ENCODE results near the gene STAT1.

GRCh38 chr2:190997526-190998113, 16.4 kb downstream of the STAT1 start:
- TF ChIP-seq CTCF (IDR thresholded peaks at IDR 0.05; ENCODE audit: borderline replicate concordance, extremely low read depth, low read length, poor library complexity, severe bottlenecking): no peak
- no peak for TF ChIP-seq EZH2 (IDR thresholded peaks at IDR 0.05; ENCODE audit: borderline replicate concordance, low read depth, low read length, severe bottlenecking)
